WERI-Rb-1 (cell line): ENCODE measurements around the gene SMOC1.

Source experiments
- DNase-seq: peaks from one replicate; pipeline ENCODE4 v3.0.0-alpha.2; 2020
- H3K27ac ChIP-seq: fragments of 250-450 bp; sonication (Bioruptor Pico); 2 replicates; pipeline ENCODE4 v1.5.1; 2020; ENCODE audit warnings: mild to moderate bottlenecking, moderate library complexity
- H3K27me3 ChIP-seq: fragments of 250-450 bp; sonication (Bioruptor Pico); 2 replicates; pipeline ENCODE4 v1.5.1; 2021; ENCODE audit warnings: mild to moderate bottlenecking, low read depth, moderate library complexity; ENCODE audit not compliant: insufficient read depth, severe bottlenecking
- H3K36me3 ChIP-seq: fragments of 250-450 bp; sonication (Bioruptor Pico); 2 replicates; pipeline ENCODE4 v1.5.1; 2020; ENCODE audit warnings: mild to moderate bottlenecking, moderate library complexity
- H3K4me3 ChIP-seq: 2 replicates; pipeline ENCODE4 v1.5.1; 2011; ENCODE audit warnings: low read depth, mild to moderate bottlenecking, control low read depth, low read length
- H3K9me3 ChIP-seq: fragments of 250-450 bp; sonication (Bioruptor Pico); 2 replicates; pipeline ENCODE4 v1.5.1; 2021; ENCODE audit warnings: mild to moderate bottlenecking, moderate library complexity; ENCODE audit not compliant: severe bottlenecking
- TF ChIP-seq, protein P1 (sequence below): IDR thresholded peaks from 2 replicates; pipeline ENCODE4 v1.5.1; 2011; ENCODE audit warnings: low read depth, mild to moderate bottlenecking, control low read depth, inconsistent platforms, low read length

Gene SMOC1

DNA sequence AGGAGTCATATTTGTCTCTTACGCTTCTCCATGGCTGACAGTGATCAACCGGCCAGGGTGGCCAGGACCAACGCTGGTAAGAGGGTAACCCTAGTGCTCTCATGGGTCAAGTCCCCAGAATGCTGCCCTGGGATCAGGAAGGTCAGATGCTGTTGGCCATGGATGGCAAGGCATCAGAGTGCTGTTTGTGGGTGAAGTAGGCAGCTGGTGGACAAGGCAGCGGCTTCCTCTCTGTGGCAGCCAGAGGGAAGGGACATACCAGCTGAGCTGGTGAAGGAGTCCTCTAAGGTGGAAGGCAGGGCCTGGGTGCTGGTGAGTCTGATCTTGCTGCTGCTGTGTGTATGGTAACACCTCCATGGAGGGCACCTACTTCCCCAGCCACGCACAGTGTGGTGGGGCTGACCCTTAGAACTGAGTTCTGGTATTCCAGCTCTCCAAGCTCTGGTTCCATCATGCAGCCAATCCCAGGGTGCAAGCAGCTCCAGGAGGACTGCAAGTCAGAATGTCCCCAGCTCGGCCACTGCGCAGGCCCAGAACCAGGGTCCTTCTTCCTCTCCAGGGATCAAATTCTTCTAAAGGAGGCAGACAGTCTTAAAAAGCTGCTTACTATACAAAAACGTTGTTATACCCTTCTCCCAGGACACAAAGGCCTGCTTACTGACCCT is 13.4 kb upstream of the SMOC1 start:
- TF ChIP-seq, protein P1, sequence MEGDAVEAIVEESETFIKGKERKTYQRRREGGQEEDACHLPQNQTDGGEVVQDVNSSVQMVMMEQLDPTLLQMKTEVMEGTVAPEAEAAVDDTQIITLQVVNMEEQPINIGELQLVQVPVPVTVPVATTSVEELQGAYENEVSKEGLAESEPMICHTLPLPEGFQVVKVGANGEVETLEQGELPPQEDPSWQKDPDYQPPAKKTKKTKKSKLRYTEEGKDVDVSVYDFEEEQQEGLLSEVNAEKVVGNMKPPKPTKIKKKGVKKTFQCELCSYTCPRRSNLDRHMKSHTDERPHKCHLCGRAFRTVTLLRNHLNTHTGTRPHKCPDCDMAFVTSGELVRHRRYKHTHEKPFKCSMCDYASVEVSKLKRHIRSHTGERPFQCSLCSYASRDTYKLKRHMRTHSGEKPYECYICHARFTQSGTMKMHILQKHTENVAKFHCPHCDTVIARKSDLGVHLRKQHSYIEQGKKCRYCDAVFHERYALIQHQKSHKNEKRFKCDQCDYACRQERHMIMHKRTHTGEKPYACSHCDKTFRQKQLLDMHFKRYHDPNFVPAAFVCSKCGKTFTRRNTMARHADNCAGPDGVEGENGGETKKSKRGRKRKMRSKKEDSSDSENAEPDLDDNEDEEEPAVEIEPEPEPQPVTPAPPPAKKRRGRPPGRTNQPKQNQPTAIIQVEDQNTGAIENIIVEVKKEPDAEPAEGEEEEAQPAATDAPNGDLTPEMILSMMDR = no peak
- Histone ChIP-seq H3K36me3 (no peaks in the 10 kb centered on the region), H3K27me3 (no peaks in the 10 kb centered on the region), H3K4me3 (no peak overlapping the region), H3K27ac (no peak overlapping the region), H3K9me3 (peaks cover 9% of the 10 kb centered on the region)
- DNase-seq = no peak

DNA sequence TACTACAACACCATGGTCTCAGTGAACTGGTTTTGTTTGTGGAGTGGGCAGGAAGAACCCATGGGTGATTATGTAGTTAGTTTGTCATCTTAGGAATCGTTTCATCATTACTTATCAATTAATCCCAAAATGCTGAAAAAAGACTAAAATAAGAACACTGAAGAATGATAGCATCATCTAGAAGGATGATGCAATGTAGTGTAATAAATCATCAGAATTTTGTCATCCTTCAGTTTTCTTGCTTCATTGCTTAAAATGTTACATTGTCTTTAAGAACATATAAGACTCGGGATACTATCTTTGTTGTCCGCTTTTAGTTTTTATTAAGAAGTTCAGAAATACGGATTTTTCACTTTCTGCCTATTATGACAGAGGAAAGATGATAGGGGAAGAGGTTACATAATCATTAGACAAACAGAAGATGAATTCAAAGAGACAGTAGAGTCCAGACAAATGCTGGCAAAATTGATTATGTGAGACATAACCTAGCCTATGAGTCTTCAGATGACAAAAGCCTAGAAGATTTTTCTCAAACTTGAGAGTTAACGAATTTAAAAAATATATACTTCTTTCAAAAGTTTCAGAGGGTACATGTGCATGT is 10.8 kb upstream of the SMOC1 start:
- peaks cover 9% of the 10 kb centered on the region for H3K9me3 ChIP-seq
- TF ChIP-seq, protein P1 = no peak
- no peaks in the 10 kb centered on the region for H3K36me3 ChIP-seq
- DNase-seq = no peak
- H3K27ac ChIP-seq = no peak overlapping the region
- H3K4me3 ChIP-seq = no peak overlapping the region
- H3K27me3 ChIP-seq = no peaks in the 10 kb centered on the region

DNA sequence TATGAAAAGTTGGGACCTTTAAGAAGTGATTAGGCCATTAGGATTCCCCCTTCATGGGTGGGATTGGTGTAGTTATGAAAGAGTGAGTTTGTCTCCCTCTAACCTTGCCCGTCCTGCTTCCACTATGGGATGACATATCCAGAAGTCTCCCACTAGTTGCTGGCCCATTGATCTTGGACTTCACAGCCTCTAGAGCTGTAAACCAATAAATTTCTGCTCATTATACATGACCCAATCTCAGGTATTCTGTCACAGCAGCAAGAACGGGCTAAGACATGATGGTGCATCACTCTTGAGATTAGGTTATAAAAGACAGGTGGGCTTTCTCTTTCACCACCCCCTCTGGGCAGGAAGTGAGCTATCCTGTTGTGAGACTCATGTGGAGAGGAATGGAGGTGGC is 8.6 kb upstream of the SMOC1 start:
- Histone ChIP-seq H3K9me3 (peaks cover 4% of the 10 kb centered on the region), H3K36me3 (no peaks in the 10 kb centered on the region), H3K27ac (no peak overlapping the region), H3K27me3 (no peaks in the 10 kb centered on the region), H3K4me3 (no peak overlapping the region)
- TF ChIP-seq, protein P1 = no peak
- DNase-seq = no peak

DNA sequence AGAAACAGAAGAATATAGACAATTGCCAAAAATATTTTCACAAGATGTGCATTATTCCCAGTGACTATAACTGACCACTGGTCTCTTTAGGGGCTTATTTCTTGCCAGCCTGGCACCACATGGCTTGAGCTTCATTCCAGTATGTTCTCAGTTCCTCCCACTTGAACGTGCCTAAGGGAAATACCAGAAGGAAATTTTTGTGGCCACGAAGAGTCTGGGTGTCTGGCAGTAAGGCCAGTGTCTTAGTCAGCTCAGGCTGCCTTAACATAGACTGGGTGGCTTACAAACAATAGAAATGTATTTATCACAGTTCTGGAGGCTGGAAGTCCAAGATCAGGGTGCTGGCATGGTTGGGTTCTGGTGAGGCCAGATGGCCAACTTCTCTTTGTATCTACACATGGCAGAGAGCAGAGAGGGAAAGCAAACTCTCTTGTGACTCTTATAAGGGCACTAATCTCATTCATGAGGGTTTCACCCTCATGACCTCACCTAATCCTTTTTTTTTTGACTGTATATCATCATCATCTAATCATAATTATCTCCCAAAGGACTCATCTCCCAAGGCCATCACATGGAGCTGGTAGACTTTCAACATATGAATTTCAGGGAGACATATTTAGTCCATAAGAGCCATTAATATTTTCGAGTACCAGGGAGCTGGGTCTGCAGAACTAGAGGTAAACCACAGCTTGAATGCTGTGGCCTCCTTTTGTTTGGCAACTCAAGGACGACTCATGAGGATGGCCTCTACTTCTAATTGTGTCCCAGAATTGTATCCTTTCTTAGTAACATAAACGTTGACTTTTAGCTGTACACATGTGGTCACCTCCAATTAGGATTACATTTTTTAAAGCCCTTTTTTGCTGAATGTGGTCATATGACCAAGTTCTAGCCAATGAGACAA is 5.1 kb upstream of the SMOC1 start:
- peaks cover 4% of the 10 kb centered on the region for H3K9me3 ChIP-seq
- H3K27ac ChIP-seq = no peak overlapping the region
- TF ChIP-seq, protein P1 = no peak
- H3K27me3 ChIP-seq = peaks cover 4% of the 10 kb centered on the region
- no peak overlapping the region for H3K4me3 ChIP-seq
- H3K36me3 ChIP-seq = no peaks in the 10 kb centered on the region
- DNase-seq = no peak

DNA sequence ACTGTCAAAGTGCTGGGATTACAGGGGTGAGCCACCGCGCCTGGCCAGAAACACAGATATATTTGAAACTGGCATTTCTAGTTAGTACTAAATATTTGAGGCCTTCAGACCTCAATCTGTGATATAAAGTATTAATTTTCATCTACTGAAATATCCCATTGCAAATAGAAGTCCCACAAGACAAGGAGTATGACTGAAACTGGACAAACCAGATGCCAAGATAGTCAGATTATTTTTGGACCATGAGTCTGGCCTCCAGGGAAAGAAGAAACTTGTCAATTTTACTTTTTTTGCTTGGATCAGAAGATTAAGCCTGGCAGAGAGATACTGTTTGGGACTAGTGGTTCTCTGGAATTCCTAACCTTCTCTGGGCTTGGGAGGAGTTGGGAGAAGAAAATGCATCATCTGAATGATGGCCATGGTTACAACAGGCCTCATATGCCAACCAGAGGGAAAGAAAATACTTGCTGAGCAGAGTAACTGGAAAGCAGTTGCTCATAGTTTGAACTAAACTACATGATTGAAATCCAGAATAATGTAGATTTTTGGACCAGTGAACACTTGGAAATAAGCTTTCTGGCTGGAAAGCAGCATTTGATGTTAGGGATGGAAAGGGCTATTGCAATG is 2.9 kb upstream of the SMOC1 start:
- peaks cover 4% of the 10 kb centered on the region for H3K9me3 ChIP-seq
- TF ChIP-seq, protein P1 = no peak
- no peak overlapping the region for H3K27ac ChIP-seq
- DNase-seq = no peak
- H3K4me3 ChIP-seq = no peak overlapping the region
- H3K27me3 ChIP-seq = peaks cover 18% of the 10 kb centered on the region
- no peaks in the 10 kb centered on the region for H3K36me3 ChIP-seq
